Mucosa of gallbladder (tissue), 1 donor: ENCODE measurements around the gene LY6G6F. TPM values are rescaled to one million over a fixed set of nuclear protein-coding genes. Genes with fewer than 3 reads are reported as not detected.

Experiments
- DNase-seq: peaks from one replicate; pipeline ENCODE4 v3.0.0-alpha.2; 2020; ENCODE audit warnings: low spot score
- total RNA-seq: library from RNA; stranded (reverse); gene quantifications from one replicate; pipeline ENCODE4 v1.2.1, GENCODE V29; 2021
- donor health status: DM: no; HTN: no; CAD: no.

The LY6G6F gene
- not detected for total RNA-seq

DNA sequence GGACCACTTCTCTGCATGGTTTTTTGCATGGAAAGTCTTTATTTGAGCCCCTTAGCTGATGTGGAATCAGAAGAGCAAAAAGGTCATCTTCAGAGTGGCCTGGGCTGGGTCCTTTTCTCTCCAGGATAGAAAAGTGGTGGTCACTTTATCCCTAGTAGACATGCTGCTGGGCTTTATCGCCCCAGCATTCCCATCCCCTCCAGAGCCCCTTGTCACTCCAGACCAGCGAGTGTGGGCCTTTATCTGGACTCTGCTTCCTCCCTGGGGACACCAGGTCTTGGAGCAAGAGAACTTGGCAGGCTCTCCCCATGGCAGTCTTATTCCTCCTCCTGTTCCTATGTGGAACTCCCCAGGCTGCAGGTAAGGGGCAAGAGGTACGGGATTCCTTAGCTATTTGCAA, at the start of gene LY6G6F:
TSS of gene LY6G6F (plus strand) at position 268 of the 400 bp plus-strand sequence. CDS start at position 309, 41 bp downstream.
- DNase-seq, result no peak

- DNase-seq, result no peak
These were observed 49.1 kb upstream of the LY6G6F start for GRCh38 chr6:31657406-31658157.

- DNase-seq, result no peak
These were observed 48.4 kb upstream of the LY6G6F start for GRCh38 chr6:31658158-31658688.

- DNase-seq, result no peak
These were observed 47.5 kb upstream of the LY6G6F start for GRCh38 chr6:31658983-31659648.

DNA sequence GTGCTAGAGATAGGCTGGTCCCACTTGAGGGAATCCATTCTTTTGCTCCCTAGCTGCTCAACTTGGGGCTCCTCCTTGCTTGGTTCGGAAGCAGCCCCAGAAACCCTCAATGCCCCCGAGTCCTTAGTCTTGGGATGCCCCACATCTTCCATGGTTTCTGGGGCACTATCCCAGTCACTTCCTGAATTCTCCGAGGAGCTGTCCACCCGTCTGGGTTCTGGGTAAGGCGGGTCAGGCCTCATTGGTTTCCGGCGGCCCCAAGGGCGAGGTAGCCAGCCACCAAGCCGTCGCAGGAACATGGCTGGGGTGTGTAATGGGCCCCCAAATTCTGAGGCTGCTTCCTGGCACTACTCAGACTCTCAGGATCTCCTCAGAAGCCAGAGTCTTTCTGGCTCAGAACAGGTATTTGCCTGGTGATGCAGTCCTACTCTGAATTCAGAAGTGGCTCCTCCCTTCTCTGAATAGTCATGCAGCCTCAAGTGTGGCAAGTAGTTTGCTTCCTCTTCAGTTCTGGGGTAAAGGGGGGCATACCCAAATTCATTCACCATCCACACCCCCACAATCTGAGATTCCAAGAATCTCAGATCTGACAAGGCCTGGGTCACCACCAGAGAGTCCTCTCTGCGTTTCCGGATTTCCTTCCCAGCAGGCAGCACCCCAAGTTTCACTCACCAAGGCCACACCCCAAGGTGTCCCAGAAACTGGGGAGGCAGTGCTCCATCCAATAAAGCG, 46.9 kb upstream of the LY6G6F start:
- no peak for DNase-seq

GRCh38 chr6:31660381-31661261, 46.0 kb upstream of the LY6G6F start, which contains the start of gene C6orf47:
Gene C6orf47, minus strand, starts transcription at chr6:31660778. Its CDS starts 831 bp downstream, at chr6:31659947.
- DNase-seq, result peak; percentile 84

- DNase-seq, result no peak
These were observed 45.2 kb upstream of the LY6G6F start for GRCh38 chr6:31661262-31662123.

GRCh38 chr6:31662124-31662723, 44.4 kb upstream of the LY6G6F start:
- no peak for DNase-seq

DNA sequence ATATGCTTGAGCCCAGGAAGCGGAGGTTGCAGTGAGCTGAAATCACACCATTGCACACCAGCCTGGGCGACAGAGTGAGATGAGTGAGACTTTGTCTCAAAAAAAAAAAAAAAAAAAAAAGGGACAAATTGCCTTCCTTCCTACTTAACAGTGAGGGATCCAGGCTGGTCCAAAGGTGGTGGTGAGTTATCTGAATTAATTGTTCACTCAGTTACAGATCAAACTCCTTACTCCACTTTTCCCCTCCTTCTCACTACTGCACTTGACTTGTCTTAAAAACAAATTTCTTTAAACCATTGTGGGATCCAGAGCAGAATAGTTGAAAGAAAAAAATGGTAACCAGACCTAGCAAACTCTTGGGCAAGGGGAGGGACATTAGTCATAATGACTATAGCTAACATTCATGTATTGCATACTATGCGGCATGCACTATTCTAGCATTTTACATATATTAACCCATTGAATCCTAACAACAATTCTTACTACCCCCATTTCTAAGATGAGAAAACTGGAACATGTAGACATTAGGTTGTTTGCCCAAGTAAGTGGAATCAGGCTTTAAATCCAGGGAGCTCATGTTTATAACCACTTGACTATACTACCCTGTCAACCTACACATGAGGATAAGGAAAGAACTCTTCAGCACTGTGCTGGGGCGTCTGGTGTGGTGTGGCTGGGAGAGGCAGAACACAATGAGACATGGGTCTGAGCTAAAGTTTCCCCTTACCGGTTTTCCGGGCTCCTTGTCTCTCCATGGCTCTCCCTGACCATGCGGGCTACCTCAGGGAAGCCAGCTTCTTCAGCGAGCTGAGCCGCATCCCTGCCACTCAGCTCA, 43.3 kb upstream of the LY6G6F start:
- DNase-seq, result no peak

- DNase-seq, result no peak
These were observed 42.5 kb upstream of the LY6G6F start for GRCh38 chr6:31663961-31664789.

GRCh38 chr6:31664790-31665500, 41.7 kb upstream of the LY6G6F start, which contains the start of gene GPANK1:
Gene GPANK1, minus strand, starts transcription at chr6:31664997. Its CDS starts 519 bp downstream, at chr6:31664478.
- DNase-seq, result peak; percentile 95

- DNase-seq, result peak; percentile 98
These were observed 40.9 kb upstream of the LY6G6F start, which contains the start of gene CSNK2B for GRCh38 chr6:31665501-31666336. Gene CSNK2B, plus strand, starts transcription at chr6:31666080. Its CDS starts 752 bp downstream, at chr6:31666832.

DNA sequence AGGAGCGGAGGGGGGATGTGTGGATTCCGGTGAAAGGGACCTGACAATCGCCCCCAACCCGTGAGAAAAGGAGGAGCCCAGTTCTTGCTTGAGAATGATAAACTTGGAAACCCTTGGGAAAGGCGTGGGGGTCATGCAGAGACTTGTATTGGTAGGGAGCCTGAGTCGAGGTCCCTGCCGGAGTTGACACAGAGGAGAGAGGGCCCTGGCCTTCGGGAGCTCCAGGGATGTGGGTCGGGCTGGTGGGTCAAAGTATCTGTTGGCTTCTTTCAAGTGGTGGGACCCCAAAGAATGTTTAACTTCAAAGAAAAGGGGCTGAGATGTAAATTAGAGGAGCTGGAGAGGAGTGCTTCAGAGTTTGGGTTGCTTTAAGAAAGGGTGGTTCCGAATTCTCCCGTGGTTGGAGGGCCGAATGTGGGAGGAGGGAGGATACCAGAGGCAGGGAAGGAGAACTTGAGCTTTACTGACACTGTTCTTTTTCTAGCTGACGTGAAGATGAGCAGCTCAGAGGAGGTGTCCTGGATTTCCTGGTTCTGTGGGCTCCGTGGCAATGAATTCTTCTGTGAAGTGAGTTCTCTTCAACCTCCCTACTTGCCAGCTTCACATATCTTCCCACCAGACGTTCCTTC, 40.2 kb upstream of the LY6G6F start:
- no peak for DNase-seq

- DNase-seq, result no peak
These were observed 37.0 kb upstream of the LY6G6F start, which contains the start of gene LY6G5B for GRCh38 chr6:31669676-31670075. Gene LY6G5B, plus strand, starts transcription at chr6:31669976. Its CDS starts 975 bp downstream, at chr6:31670951.

GRCh38 chr6:31676322-31676903, 30.3 kb upstream of the LY6G6F start:
- DNase-seq, result no peak
